Ishikawa (cell line): Measurements from ENCODE around the gene DNAH6.

Experiments
- CEBPB ChIP-seq: IDR thresholded peaks from 2 replicates; pipeline ENCODE4 v1.6.1; 2012
- CREB1 ChIP-seq: IDR thresholded peaks from 2 replicates; pipeline ENCODE4 v1.6.1; 2012; ENCODE audit warnings: low read depth
- EGR1 ChIP-seq: IDR thresholded peaks from 2 replicates; pipeline ENCODE4 v1.6.1; 2012
- EP300 ChIP-seq: IDR thresholded peaks from 2 replicates; pipeline ENCODE4 v1.6.1; 2012; ENCODE audit warnings: borderline replicate concordance
- FOXM1 ChIP-seq: IDR thresholded peaks from 2 replicates; pipeline ENCODE4 v1.6.1; 2012; ENCODE audit warnings: low read depth, borderline replicate concordance
- NFIC ChIP-seq: IDR thresholded peaks from 2 replicates; pipeline ENCODE4 v1.6.1; 2012
- RAD21 ChIP-seq: IDR thresholded peaks from 2 replicates; pipeline ENCODE4 v1.6.1; 2012; ENCODE audit warnings: low read depth
- REST ChIP-seq: IDR thresholded peaks from 2 replicates; pipeline ENCODE4 v1.6.1; 2012; ENCODE audit warnings: low read depth, mild to moderate bottlenecking
- TAF1 ChIP-seq: IDR thresholded peaks from 2 replicates; pipeline ENCODE4 v1.6.1; 2012; ENCODE audit warnings: low read depth, mild to moderate bottlenecking
- TCF12 ChIP-seq: IDR thresholded peaks from 2 replicates; pipeline ENCODE4 v1.6.1; 2012; ENCODE audit warnings: low read depth
- TEAD4 ChIP-seq: IDR thresholded peaks from 2 replicates; pipeline ENCODE4 v1.6.1; 2012
- USF1 ChIP-seq: IDR thresholded peaks from 2 replicates; pipeline ENCODE4 v1.6.1; 2012
- YY1 ChIP-seq: IDR thresholded peaks from 2 replicates; pipeline ENCODE4 v1.6.1; 2012; ENCODE audit warnings: low read depth
- ZBTB7A ChIP-seq: IDR thresholded peaks from 2 replicates; pipeline ENCODE4 v1.6.1; 2012; ENCODE audit warnings: low read depth
- TF ChIP-seq, protein P1 (sequence below): IDR thresholded peaks from 2 replicates; pipeline ENCODE4 v1.6.1; 2012

Gene DNAH6

GRCh38 chr2:84788498-84788897 is 272.2 kb downstream of the DNAH6 start:
- TF ChIP-seq RAD21, result no peak
- TF ChIP-seq NFIC, result no peak
- TF ChIP-seq REST, result no peak
- no peak for TF ChIP-seq USF1
- no peak for TF ChIP-seq TAF1
- TF ChIP-seq YY1, result no peak
- no peak for TF ChIP-seq TEAD4
- TF ChIP-seq TCF12, result no peak
- no peak for TF ChIP-seq EP300
- TF ChIP-seq FOXM1, result no peak
- TF ChIP-seq ZBTB7A, result no peak
- TF ChIP-seq, protein P1, sequence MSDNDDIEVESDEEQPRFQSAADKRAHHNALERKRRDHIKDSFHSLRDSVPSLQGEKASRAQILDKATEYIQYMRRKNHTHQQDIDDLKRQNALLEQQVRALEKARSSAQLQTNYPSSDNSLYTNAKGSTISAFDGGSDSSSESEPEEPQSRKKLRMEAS, result no peak
- no peak for TF ChIP-seq CEBPB
- no peak for TF ChIP-seq EGR1

DNA sequence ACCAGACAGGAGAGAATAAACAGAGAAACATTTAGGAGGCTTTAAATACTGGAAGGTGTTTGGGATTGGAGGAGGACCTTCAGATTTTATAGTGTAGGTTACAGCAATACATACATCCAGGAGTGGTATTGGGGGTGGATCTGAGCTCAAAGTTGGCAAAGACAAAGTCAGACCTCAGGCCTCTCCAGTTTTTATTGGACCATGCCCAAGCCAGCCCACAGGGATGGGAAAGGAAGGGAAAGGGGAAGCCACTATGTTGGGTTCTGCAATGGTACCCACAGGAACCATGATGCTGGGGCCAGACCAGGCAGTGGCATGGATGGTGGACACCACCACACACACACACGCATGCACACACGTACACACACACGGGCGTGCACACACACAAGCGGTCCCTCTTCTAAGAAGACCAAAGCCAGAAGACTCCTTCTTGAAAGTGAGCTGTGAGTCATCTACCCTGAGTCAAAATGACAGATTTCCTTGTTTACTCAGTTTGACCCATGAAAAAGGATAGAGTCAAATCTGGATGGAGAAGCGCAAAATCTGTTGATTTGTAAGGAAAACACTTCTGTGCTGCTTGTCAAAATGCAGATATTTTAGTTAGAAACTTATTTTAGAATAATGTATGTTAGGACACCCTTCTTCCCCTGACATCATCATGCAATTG is 276.7 kb downstream of the DNAH6 start:
- TF ChIP-seq ZBTB7A (no peak), EGR1 (no peak), USF1 (no peak), NFIC (no peak), TEAD4 (no peak), FOXM1 (no peak), YY1 (no peak), CREB1 (no peak), RAD21 (no peak), TCF12 (no peak), EP300 (no peak), REST (no peak), CEBPB (no peak), TAF1 (no peak)
- TF ChIP-seq, protein P1, result no peak

- TF ChIP-seq, protein P1, result no peak
- TF ChIP-seq TAF1 (no peak), ZBTB7A (no peak), NFIC (no peak), RAD21 (no peak), REST (no peak), TEAD4 (no peak)
These were observed 277.3 kb downstream of the DNAH6 start for GRCh38 chr2:84793641-84794040.

DNA sequence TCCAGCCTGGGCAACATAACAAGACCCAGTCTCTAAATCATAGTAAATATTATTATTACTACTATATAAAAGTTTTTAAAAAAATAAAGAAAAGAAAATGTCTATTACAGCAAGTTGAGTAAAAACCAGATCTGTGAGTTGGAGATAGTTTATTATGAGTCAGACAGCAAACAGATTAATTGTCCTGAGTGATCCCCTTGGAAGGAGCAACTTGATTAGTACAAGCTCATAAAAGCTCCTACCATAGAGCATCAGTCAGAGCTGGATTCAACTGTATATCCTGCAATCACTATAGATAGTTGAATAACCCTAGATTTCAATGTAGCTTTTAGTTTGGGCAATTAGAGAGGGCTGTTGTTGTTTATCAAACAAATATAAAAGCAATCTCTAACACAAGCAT is 280.5 kb downstream of the DNAH6 start:
- no peak for TF ChIP-seq YY1
- no peak for TF ChIP-seq TCF12
- no peak for TF ChIP-seq RAD21
- TF ChIP-seq, protein P1, result no peak
- no peak for TF ChIP-seq ZBTB7A
- TF ChIP-seq EGR1, result no peak
- TF ChIP-seq TAF1, result no peak
- no peak for TF ChIP-seq TEAD4
- no peak for TF ChIP-seq CREB1
- TF ChIP-seq REST, result no peak
- TF ChIP-seq EP300, result no peak
- no peak for TF ChIP-seq FOXM1
